Immature natural killer cell (primary cell): ENCODE measurements around the gene CA12. TPM values are rescaled to one million over a fixed set of nuclear protein-coding genes. Genes with fewer than 3 reads are reported as not detected.

Experiments used
- DNase-seq, 3 donors: peaks; one replicate each; pipeline ENCODE4 v3.0.0; 2022; ENCODE audit warnings: mixed read lengths in 1 of 3
- H3K27ac Mint-ChIP-seq, 6 donors: one replicate each; pipeline ENCODE4 v1.8.0; 2020; ENCODE audit warnings: mixed read lengths in 6 of 6, mild to moderate bottlenecking in 5 of 6, inconsistent platforms in 4 of 6, moderate library complexity in 3 of 6
- H3K27me3 Mint-ChIP-seq, 3 donors: one replicate each; pipeline ENCODE4 v1.8.0; 2020 to 2021; ENCODE audit warnings: low read depth in 3 of 3, mild to moderate bottlenecking in 3 of 3, mixed read lengths in 3 of 3, moderate library complexity in 3 of 3, inconsistent platforms in 1 of 3
- H3K36me3 Mint-ChIP-seq, 3 donors: one replicate each; pipeline ENCODE4 v1.8.0; 2020; ENCODE audit warnings: mixed read lengths in 3 of 3, inconsistent platforms in 2 of 3, mild to moderate bottlenecking in 2 of 3
- H3K4me1 Mint-ChIP-seq, 2 donors: one replicate each; pipeline ENCODE4 v1.8.0; 2020; ENCODE audit warnings: inconsistent platforms in 2 of 2, mild to moderate bottlenecking in 2 of 2, mixed read lengths in 2 of 2, moderate library complexity in 1 of 2
- H3K4me3 Mint-ChIP-seq, 5 donors: one replicate each; pipeline ENCODE4 v1.8.0; 2020; ENCODE audit warnings: mild to moderate bottlenecking in 5 of 5, mixed read lengths in 5 of 5, inconsistent platforms in 3 of 5, moderate library complexity in 3 of 5
- H3K9me3 Mint-ChIP-seq, 6 donors: one replicate each; pipeline ENCODE4 v1.8.0; 2020; ENCODE audit warnings: mild to moderate bottlenecking in 6 of 6, mixed read lengths in 6 of 6, inconsistent platforms in 4 of 6, moderate library complexity in 3 of 6
- polyA plus RNA-seq, 3 donors: library from polyadenylated mRNA; unstranded; fragments of 300-500 nt; fragmentation: Illumina TruSeq; gene quantifications; one replicate each; pipeline ENCODE4 v1.2.3, GENCODE V29; 2021

CA12 gene
- polyA plus RNA-seq, 3 donors from 2014 or later = not detected

DNA sequence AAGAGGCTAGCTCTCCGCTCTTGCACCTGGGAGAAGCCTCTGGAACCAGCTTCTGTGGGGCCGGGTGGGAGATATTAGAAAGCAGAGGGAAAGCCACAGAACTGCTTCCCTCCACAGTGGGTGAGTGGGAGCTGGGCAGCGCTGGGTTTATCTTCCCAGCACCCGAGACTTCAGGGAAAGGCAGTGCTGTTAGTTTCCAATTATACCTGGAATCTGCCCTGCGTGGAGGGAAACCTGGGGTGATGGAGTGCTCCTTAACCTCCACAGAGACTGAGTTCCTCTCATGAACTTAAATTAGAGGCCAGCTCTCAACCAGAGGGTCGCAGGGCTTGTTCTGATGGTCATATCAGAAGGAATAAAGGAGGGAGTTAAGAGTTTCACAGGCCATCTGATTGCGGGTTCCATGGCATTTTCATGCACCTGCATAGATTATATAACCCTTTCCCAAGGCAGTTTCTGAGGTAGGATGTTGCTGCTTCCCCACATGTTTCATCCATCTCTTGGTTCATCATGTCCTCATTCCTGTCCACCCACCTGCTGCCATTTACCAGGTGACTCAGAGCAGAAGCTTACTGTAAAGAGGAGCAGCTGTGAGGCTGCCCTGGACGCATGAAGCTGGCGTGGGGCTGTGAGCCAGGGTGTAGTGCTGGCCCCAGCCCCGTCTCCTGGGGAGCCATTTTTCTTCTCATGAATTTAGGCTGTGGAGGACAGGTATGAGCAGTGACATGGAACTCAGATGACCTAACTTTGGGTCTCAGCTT is 42.5 kb downstream of the CA12 start:
- Mint-ChIP-seq H3K27ac (no peak overlapping the region), H3K36me3 (no peaks in the 10 kb centered on the region), H3K9me3 (no peaks in the 10 kb centered on the region), H3K4me1 (no peaks in the 10 kb centered on the region), H3K27me3 (peaks cover 0 to 2% (median 0%) of the 10 kb centered on the region in 3 donors), H3K4me3 (no peak overlapping the region)
- DNase-seq = no peak

GRCh38 chr15:63338170-63338569 is 43.5 kb downstream of the CA12 start:
- Mint-ChIP-seq H3K4me1 (no peaks in the 10 kb centered on the region), H3K27me3 (peaks cover 0 to 2% (median 0%) of the 10 kb centered on the region in 3 donors), H3K36me3 (no peaks in the 10 kb centered on the region), H3K9me3 (no peaks in the 10 kb centered on the region), H3K27ac (no peak overlapping the region), H3K4me3 (no peak overlapping the region)
- DNase-seq = no peak

DNA sequence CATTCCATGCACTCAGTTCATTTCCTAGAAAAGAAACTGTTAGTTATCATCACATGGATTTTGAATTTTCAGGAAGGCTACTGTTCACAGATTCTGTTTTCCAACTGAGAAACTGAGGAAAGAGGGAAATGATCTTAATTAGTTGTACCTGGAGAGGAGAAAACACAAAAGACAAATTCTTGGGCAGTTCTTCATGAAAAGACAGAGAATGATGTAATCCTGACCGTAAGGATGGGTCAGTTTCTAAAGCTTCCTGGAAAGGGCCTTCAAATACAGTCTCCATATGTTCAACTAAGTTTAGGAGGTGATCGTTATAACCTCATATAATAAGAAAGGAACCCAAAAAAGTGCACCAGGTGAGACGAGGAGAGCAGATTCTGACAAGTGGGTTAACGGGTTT is 44.6 kb downstream of the CA12 start:
- peaks cover 0 to 2% (median 2%) of the 10 kb centered on the region in 3 donors for H3K27me3 Mint-ChIP-seq
- H3K9me3 Mint-ChIP-seq = no peaks in the 10 kb centered on the region
- no peak for DNase-seq
- no peaks in the 10 kb centered on the region for H3K36me3 Mint-ChIP-seq
- no peak overlapping the region for H3K4me3 Mint-ChIP-seq
- H3K27ac Mint-ChIP-seq = no peak overlapping the region
- no peaks in the 10 kb centered on the region for H3K4me1 Mint-ChIP-seq

DNA sequence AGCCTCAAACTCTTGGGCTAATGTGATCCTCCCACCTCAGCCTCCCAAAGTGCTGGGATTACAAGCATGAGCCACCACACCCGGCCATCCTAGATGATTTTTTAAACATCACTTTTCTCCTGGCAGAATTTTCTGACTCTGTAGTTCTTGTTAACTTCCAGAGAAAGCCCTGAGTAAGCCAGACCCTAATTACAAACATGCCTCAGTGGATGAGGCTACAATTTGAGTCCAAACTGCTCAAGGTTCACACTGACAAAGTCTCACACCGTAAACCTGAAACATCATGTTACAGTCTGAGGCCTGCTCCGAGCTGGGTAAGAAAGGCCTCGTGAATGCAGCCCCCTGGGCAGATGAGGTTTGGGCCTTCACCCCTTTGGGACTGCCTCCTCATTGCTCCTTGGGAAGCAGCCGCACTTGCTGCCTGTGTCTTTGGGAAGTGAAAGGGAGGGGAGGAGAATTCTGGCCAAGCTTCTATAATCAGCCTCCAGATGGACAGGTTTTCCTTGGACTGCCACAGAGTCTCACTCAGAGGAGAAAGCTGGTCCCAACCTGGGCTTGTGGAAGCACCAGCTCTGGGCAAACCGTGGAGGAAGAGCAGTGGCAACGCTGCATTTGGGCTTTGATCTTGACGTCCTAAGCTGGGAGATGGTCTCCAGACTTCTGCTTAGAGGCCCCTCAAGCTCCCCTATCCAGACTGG is 46.0 kb downstream of the CA12 start:
- Mint-ChIP-seq H3K4me3 (no peak overlapping the region), H3K27me3 (peaks cover 1 to 5% (median 2%) of the 10 kb centered on the region in 3 donors), H3K27ac (no peak overlapping the region), H3K4me1 (no peaks in the 10 kb centered on the region), H3K9me3 (no peaks in the 10 kb centered on the region), H3K36me3 (no peaks in the 10 kb centered on the region)
- DNase-seq = no peak

GRCh38 chr15:63334821-63335220 is 46.8 kb downstream of the CA12 start:
- Mint-ChIP-seq H3K27me3 (peaks cover 2 to 5% (median 2%) of the 10 kb centered on the region in 3 donors), H3K9me3 (no peaks in the 10 kb centered on the region), H3K4me1 (no peaks in the 10 kb centered on the region), H3K4me3 (no peak overlapping the region), H3K27ac (no peak overlapping the region), H3K36me3 (no peaks in the 10 kb centered on the region)
- no peak for DNase-seq

DNA sequence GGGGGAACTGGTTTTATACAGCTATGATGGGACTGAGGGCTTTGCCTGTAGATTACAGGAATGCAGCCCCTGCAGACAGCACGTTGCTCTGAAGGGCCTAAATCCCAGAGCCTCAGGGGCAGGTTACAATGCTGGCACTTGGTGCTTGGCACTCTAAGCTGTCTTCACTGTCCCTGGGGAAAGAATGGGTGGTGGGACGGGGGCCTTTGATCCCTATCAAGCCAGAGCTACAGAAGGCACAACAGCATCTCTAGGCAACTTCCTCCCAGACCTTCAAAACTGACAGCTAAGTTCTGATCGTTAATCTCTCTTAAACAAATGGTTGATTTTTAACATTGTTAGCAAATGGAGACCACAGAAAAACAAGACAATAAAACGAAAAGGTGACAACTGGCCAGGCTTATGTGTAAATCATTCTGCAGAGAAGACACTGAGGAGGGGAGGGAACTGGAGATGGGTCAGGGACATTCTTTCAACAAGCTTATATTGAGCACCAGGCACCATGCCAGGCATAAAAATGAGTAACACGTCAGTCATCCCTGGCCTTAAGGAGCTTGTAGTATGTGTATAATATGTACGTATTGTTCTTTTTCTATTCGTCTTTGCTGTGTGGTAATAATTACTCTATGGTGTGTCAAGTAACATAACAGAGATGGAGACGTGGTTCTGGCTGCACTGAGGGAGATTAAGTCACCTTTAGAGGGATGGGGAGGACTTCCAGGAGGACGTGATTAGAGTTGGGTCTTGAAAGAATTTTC is 49.1 kb downstream of the CA12 start:
- no peak for DNase-seq
- Mint-ChIP-seq H3K27me3 (peaks cover 2 to 4% (median 2%) of the 10 kb centered on the region in 3 donors), H3K4me1 (no peaks in the 10 kb centered on the region), H3K36me3 (no peaks in the 10 kb centered on the region), H3K27ac (no peak overlapping the region), H3K4me3 (no peak overlapping the region), H3K9me3 (no peaks in the 10 kb centered on the region)

- no peak overlapping the region for H3K4me3 Mint-ChIP-seq
- H3K27ac Mint-ChIP-seq = no peak overlapping the region
- H3K27me3 Mint-ChIP-seq = peaks cover 2 to 4% (median 2%) of the 10 kb centered on the region in 3 donors
- no peak for DNase-seq
- no peaks in the 10 kb centered on the region for H3K9me3 Mint-ChIP-seq
- H3K4me1 Mint-ChIP-seq = no peaks in the 10 kb centered on the region
- H3K36me3 Mint-ChIP-seq = no peaks in the 10 kb centered on the region
Measured at GRCh38 chr15:63331456-63331855, 50.2 kb downstream of the CA12 start.

DNA sequence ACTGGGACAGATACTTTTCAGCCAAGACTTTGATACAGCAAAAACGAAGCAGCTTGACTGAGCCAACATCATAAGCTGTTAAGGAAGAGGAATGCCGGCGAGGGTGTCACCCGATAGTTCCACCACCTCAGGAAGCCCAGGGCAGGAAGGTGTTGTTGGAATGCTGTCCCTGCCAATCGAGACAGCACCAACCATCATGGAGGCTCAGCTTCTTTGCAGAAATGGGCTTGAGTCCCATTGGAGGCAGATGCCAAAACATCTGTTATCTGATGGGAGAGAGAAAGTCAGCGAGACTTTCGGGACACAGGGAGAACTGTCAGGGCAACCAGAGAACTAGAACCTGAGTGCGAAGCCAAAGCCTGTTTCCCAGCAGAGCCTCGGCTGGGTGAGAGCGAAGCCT is 50.7 kb downstream of the CA12 start:
- no peak for DNase-seq
- no peaks in the 10 kb centered on the region for H3K36me3 Mint-ChIP-seq
- H3K27ac Mint-ChIP-seq = peak overlapping the region in 1 of 6 donors; percentile 53
- H3K9me3 Mint-ChIP-seq = no peaks in the 10 kb centered on the region
- H3K4me1 Mint-ChIP-seq = no peaks in the 10 kb centered on the region
- peaks cover 2 to 4% (median 2%) of the 10 kb centered on the region in 3 donors for H3K27me3 Mint-ChIP-seq
- H3K4me3 Mint-ChIP-seq = no peak overlapping the region

DNA sequence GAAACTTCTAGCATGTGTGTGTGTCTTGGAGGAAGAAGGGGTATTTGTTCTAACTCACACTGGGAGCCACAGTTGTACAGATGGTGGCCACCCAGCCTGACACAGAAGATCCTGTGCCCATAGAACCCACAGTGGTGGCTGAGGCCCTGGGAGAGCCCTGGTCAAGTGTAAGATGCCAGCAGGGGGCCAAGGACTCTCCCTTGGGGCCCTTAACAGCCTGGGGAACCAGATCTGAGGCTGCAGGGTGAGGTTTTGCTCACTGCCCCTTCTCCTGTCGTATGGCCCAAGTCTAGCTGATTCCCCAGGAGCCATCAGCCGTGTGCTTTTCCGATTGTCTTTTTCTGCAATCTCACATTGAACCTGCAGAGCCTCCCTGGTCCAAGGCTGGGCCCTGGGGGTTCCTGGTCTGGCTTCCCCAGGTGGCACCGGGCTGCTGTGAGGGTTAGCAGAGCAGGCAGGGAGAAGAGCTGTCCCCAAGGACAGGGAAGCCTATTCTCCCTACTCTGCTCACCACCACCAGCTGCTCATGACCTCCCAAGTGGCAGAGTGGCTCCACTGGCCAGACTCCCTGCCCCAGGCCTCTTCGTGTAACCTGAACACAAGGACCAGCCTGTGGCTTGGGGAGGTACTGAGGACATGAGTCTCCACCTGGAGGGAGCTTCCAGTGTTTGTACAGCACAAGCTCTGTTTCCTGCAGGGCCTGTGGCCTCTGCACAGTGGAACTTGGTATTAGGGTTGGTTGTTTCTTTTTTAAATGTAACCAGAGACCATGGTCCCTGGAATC is 51.9 kb downstream of the CA12 start:
- no peaks in the 10 kb centered on the region for H3K9me3 Mint-ChIP-seq
- no peaks in the 10 kb centered on the region for H3K4me1 Mint-ChIP-seq
- no peaks in the 10 kb centered on the region for H3K36me3 Mint-ChIP-seq
- no peak for DNase-seq
- no peak overlapping the region for H3K27ac Mint-ChIP-seq
- peaks cover 2 to 5% (median 4%) of the 10 kb centered on the region in 3 donors for H3K27me3 Mint-ChIP-seq
- no peak overlapping the region for H3K4me3 Mint-ChIP-seq

GRCh38 chr15:63327648-63328421 is 53.8 kb downstream of the CA12 start:
- Mint-ChIP-seq H3K27ac (no peak overlapping the region), H3K36me3 (no peaks in the 10 kb centered on the region), H3K4me1 (no peaks in the 10 kb centered on the region), H3K4me3 (no peak overlapping the region), H3K9me3 (no peaks in the 10 kb centered on the region), H3K27me3 (peaks cover 2 to 5% (median 4%) of the 10 kb centered on the region in 3 donors)
- no peak for DNase-seq

DNA sequence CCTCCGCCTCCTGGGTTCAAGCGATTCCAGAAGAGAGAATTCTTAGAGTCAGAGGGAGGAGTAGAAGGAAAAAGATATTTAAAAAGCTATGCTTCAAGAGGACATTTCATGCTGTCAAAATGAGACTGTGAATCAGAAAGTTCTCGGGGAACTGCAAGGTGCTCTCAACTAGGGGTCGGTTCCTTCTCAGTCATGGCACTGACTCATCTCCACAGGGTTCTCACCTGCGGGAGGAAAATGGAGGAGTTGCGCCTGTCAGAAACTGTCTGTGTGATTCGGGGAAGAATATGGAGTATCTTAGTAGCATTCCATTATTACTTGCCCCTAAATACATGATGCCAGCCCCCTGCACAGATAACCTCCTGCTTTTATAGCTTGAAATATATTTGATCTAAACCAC is 56.9 kb downstream of the CA12 start:
- Mint-ChIP-seq H3K9me3 (no peaks in the 10 kb centered on the region), H3K4me1 (no peaks in the 10 kb centered on the region), H3K27me3 (peaks cover 0 to 3% (median 1%) of the 10 kb centered on the region in 3 donors), H3K36me3 (no peaks in the 10 kb centered on the region), H3K27ac (no peak overlapping the region), H3K4me3 (no peak overlapping the region)
- DNase-seq = no peak

- no peaks in the 10 kb centered on the region for H3K36me3 Mint-ChIP-seq
- H3K27me3 Mint-ChIP-seq = peaks cover 0 to 3% (median 1%) of the 10 kb centered on the region in 3 donors
- DNase-seq = no peak
- no peak overlapping the region for H3K27ac Mint-ChIP-seq
- H3K9me3 Mint-ChIP-seq = no peaks in the 10 kb centered on the region
- H3K4me1 Mint-ChIP-seq = no peaks in the 10 kb centered on the region
- H3K4me3 Mint-ChIP-seq = no peak overlapping the region
Measured at GRCh38 chr15:63323798-63324563, 57.7 kb downstream of the CA12 start.
